PC-3 (cell line): ENCODE measurements around the gene PATL1.

Experiments used
- EZH2phosphoT487 ChIP-seq: fragments of 300-600 bp; sonication (generic); IDR thresholded peaks from 2 replicates; pipeline ENCODE4 v1.6.1; 2018; ENCODE audit warnings: mild to moderate bottlenecking, antibody characterized with exemption, low read length, borderline replicate concordance
- TF ChIP-seq, protein P1 (sequence below): fragments of 300-600 bp; sonication (generic); conservative IDR thresholded peaks from 2 replicates; pipeline ENCODE4 v1.5.1; 2017; ENCODE audit warnings: antibody characterized with exemption, low read depth, mild to moderate bottlenecking, low read length

GRCh38 chr11:59600636-59601035 lies 68.2 kb downstream of the PATL1 start:
- TF ChIP-seq, protein P1, sequence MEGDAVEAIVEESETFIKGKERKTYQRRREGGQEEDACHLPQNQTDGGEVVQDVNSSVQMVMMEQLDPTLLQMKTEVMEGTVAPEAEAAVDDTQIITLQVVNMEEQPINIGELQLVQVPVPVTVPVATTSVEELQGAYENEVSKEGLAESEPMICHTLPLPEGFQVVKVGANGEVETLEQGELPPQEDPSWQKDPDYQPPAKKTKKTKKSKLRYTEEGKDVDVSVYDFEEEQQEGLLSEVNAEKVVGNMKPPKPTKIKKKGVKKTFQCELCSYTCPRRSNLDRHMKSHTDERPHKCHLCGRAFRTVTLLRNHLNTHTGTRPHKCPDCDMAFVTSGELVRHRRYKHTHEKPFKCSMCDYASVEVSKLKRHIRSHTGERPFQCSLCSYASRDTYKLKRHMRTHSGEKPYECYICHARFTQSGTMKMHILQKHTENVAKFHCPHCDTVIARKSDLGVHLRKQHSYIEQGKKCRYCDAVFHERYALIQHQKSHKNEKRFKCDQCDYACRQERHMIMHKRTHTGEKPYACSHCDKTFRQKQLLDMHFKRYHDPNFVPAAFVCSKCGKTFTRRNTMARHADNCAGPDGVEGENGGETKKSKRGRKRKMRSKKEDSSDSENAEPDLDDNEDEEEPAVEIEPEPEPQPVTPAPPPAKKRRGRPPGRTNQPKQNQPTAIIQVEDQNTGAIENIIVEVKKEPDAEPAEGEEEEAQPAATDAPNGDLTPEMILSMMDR: no peak
- no peak for TF ChIP-seq EZH2phosphoT487
